Smooth muscle cell (in vitro differentiated cells): ENCODE measurements around the gene MYCBP2. TPM values are rescaled to one million over a fixed set of nuclear protein-coding genes. Genes with fewer than 3 reads are reported as not detected.

ENCODE experiments used
- DNase-seq: peaks from one replicate; lab custom pipeline; 2025; ENCODE audit not compliant: unreplicated experiment; lab: John Stamatoyannopoulos, UW
- H2AFZ ChIP-seq: fragments of 200-600 bp; sonication (generic); 2 replicates; pipeline ENCODE4 v1.6.0; 2016; ENCODE audit warnings: antibody characterized with exemption, low read depth, mild to moderate bottlenecking
- H3F3A ChIP-seq: fragments of 200-600 bp; sonication (generic); 2 replicates; pipeline ENCODE4 v1.6.0; 2017; ENCODE audit warnings: antibody characterized with exemption, low read depth
- H3K27ac ChIP-seq: fragments of 200-600 bp; sonication (generic); 2 replicates; pipeline ENCODE4 v1.5.1; 2016; ENCODE audit warnings: low read depth, mild to moderate bottlenecking
- H3K27me3 ChIP-seq: fragments of 200-600 bp; sonication (generic); 2 replicates; pipeline ENCODE4 v1.6.1; 2016; ENCODE audit warnings: low read depth, mild to moderate bottlenecking
- H3K36me3 ChIP-seq: fragments of 200-600 bp; sonication (generic); 2 replicates; pipeline ENCODE4 v1.5.1; 2016; ENCODE audit warnings: low read depth
- H3K4me1 ChIP-seq: fragments of 200-600 bp; sonication (generic); 2 replicates; pipeline ENCODE4 v1.5.1; 2016; ENCODE audit warnings: low read depth
- H3K4me2 ChIP-seq: fragments of 200-600 bp; sonication (generic); 2 replicates; pipeline ENCODE4 v1.6.0; 2016; ENCODE audit warnings: mild to moderate bottlenecking
- H3K4me3 ChIP-seq: fragments of 200-600 bp; sonication (generic); 2 replicates; pipeline ENCODE4 v1.5.1; 2016; ENCODE audit warnings: mild to moderate bottlenecking
- H3K79me2 ChIP-seq: fragments of 200-600 bp; sonication (generic); 2 replicates; pipeline ENCODE4 v1.6.0; 2016; ENCODE audit warnings: low read depth, mild to moderate bottlenecking
- H3K9ac ChIP-seq: fragments of 200-600 bp; sonication (generic); 2 replicates; pipeline ENCODE4 v1.6.0; 2016; ENCODE audit warnings: low read depth
- H3K9me3 ChIP-seq: fragments of 200-600 bp; sonication (generic); replicated peaks from 2 replicates; pipeline ENCODE4 v1.5.1; 2016; ENCODE audit warnings: low read depth
- H4K20me1 ChIP-seq: fragments of 200-600 bp; sonication (generic); 2 replicates; pipeline ENCODE4 v1.6.0; 2016; ENCODE audit warnings: low read depth
- CTCF ChIP-seq: fragments of 200-600 bp; sonication (generic); IDR thresholded peaks from 2 replicates; pipeline ENCODE4 v1.5.1; 2017; ENCODE audit warnings: borderline replicate concordance, mild to moderate bottlenecking, antibody characterized with exemption; ENCODE audit not compliant: insufficient read depth, poor library complexity, severe bottlenecking
- WGBS: methylation state at CpG from one replicate; pipeline ENCODE4 v1.1.7; 2016; ENCODE audit warnings: low lambda C conversion rate; 5-methylcytosine and 5-hydroxymethylcytosine counted together
- polyA plus RNA-seq: library from polyadenylated mRNA; unstranded; fragments of >200 nt; fragmentation: Nextera tagmentation; extraction: Ambion mirVana; gene quantifications from 2 replicates; pipeline ENCODE4 v1.2.1, GENCODE V29; 2016
- total RNA-seq: library from RNA; depleted of rRNA; stranded (reverse); fragments of >200 nt; gene quantifications from 2 replicates; pipeline ENCODE4 v1.2.3, GENCODE V29; 2014

The MYCBP2 gene
- total and polyA plus RNA-seq, 2 experiments from 2014 or later, result 20.1 to 61.0 TPM

- no peaks in the 10 kb centered on the region for H3K4me1 ChIP-seq
- no peak for TF ChIP-seq CTCF
- H3K9ac ChIP-seq, result no peak overlapping the region
- H3K79me2 ChIP-seq, result no peaks in the 10 kb centered on the region
- H2AFZ ChIP-seq, result no peak overlapping the region
- H3K4me2 ChIP-seq, result no peak overlapping the region
- no peaks in the 10 kb centered on the region for H3K9me3 ChIP-seq
- no peaks in the 10 kb centered on the region for H3F3A ChIP-seq
- H4K20me1 ChIP-seq, result no peaks in the 10 kb centered on the region
- H3K4me3 ChIP-seq, result no peak overlapping the region
- DNase-seq, result no peak
- no peak overlapping the region for H3K27ac ChIP-seq
- H3K27me3 ChIP-seq, result no peaks in the 10 kb centered on the region
- 90% methylated on average over 2 of the region's 2 CpGs for WGBS
- no peaks in the 10 kb centered on the region for H3K36me3 ChIP-seq
Measured at GRCh38 chr13:77338329-77338728, 11.4 kb upstream of the MYCBP2 start.

GRCh38 chr13:77337159-77337558 lies 10.3 kb upstream of the MYCBP2 start:
- 85% methylated on average over 3 of the region's 3 CpGs for WGBS
- no peaks in the 10 kb centered on the region for H3K79me2 ChIP-seq
- H2AFZ ChIP-seq, result no peak overlapping the region
- H4K20me1 ChIP-seq, result no peaks in the 10 kb centered on the region
- no peak overlapping the region for H3K27ac ChIP-seq
- H3K27me3 ChIP-seq, result no peaks in the 10 kb centered on the region
- H3K9me3 ChIP-seq, result no peaks in the 10 kb centered on the region
- H3F3A ChIP-seq, result no peaks in the 10 kb centered on the region
- no peak overlapping the region for H3K4me3 ChIP-seq
- H3K4me1 ChIP-seq, result no peaks in the 10 kb centered on the region
- no peaks in the 10 kb centered on the region for H3K36me3 ChIP-seq
- no peak overlapping the region for H3K4me2 ChIP-seq
- TF ChIP-seq CTCF, result no peak
- no peak overlapping the region for H3K9ac ChIP-seq
- no peak for DNase-seq

GRCh38 chr13:77335543-77335942 lies 8.6 kb upstream of the MYCBP2 start:
- no peak overlapping the region for H2AFZ ChIP-seq
- no peaks in the 10 kb centered on the region for H3K79me2 ChIP-seq
- DNase-seq, result no peak
- no peak overlapping the region for H3K4me2 ChIP-seq
- H3K27ac ChIP-seq, result no peak overlapping the region
- H3F3A ChIP-seq, result no peaks in the 10 kb centered on the region
- no peak overlapping the region for H3K9ac ChIP-seq
- H3K36me3 ChIP-seq, result no peaks in the 10 kb centered on the region
- H3K27me3 ChIP-seq, result no peaks in the 10 kb centered on the region
- H3K9me3 ChIP-seq, result no peaks in the 10 kb centered on the region
- TF ChIP-seq CTCF, result no peak
- H4K20me1 ChIP-seq, result no peaks in the 10 kb centered on the region
- H3K4me1 ChIP-seq, result peaks cover 4% of the 10 kb centered on the region
- no peak overlapping the region for H3K4me3 ChIP-seq

- no peak for DNase-seq
- H4K20me1 ChIP-seq, result no peaks in the 10 kb centered on the region
Measured at GRCh38 chr13:77333594-77333993, 6.7 kb upstream of the MYCBP2 start.

More at GRCh38 chr13:77333594-77333993, 6.7 kb upstream of the MYCBP2 start:
- no peak for TF ChIP-seq CTCF
- Histone ChIP-seq H3K4me3 (no peak overlapping the region), H3K9ac (no peak overlapping the region), H3K4me2 (no peak overlapping the region), H3K27ac (no peak overlapping the region), H3K36me3 (no peaks in the 10 kb centered on the region), H3K27me3 (no peaks in the 10 kb centered on the region), H3K9me3 (no peaks in the 10 kb centered on the region), H3F3A (no peaks in the 10 kb centered on the region), H3K79me2 (no peaks in the 10 kb centered on the region), H3K4me1 (peaks cover 7% of the 10 kb centered on the region), H2AFZ (no peak overlapping the region)
- WGBS, result 62% methylated on average over 4 of the region's 4 CpGs
